Measurements from ENCODE around the gene USP15. TPM values are rescaled to one million over a fixed set of nuclear protein-coding genes. Genes with fewer than 3 reads are reported as not detected.

USP15 gene
- total RNA-seq, 1 experiment from 2014 or later, result 37.7 TPM

DNA sequence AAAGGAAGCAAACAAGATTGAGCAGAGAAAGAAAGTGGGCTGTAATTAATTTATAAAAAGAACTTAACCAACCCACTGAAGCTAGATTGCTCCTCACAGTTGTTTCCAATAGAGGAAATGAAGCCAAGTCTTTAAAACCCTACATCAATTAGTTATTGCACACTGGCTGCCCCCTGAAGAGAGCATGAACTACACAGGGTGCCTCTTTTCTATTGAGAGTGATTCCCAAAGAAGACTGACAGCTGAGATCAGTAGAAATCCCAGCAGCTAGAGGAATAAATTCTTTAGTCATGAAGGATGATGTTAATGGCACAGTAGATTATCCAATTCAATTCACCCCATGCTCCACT lies 8.6 kb upstream of the USP15 start:
- no peak for DNase-seq (ENCODE audit: low read depth, low spot score)
- in situ Hi-C loops (cut with HindIII; ENCODE audit: low pct_unique_long_range_greater_than_20kb, low sequenced_read_pairs), result no loop called here

DNA sequence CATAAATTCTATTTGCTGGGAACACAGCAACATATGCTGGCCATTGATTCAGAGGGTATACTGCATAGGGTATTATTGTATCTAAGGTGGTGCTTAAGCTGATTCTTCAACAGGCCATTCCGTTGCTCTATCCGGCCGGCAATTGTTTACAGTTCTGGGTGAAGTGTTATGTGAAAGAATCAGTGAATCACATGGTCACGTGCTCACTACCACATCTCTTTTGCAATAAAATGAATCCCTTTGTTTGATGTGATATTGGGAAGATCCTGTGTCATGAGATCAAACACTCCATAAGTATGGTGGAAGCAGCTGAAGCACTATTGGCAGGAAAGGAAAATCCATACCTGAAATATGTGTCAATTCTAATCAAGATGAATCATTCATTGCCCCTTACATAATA lies 7.6 kb upstream of the USP15 start:
- in situ Hi-C loops (cut with HindIII; ENCODE audit: low pct_unique_long_range_greater_than_20kb, low sequenced_read_pairs), result no loop called here
- DNase-seq (ENCODE audit: low read depth, low spot score), result peak; percentile 52

DNA sequence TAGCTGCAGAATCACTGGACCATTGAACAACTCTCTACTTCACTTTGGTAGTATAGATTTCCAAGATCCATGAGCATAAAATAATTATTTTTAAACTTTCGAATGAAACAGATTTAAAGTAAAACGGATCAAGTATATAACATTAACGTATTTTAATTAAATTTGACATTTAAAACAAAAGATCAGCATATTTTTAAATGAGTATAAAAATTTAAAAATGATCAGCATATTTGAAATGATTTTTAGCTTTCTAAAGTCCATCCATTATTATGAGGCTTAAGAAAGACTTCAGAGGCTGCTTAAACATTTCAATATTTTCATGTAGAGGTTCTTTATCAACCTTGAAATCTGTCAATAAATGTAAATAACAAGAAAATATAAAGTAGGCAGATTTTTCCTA lies 5.2 kb upstream of the USP15 start:
- in situ Hi-C loops (cut with HindIII; ENCODE audit: low pct_unique_long_range_greater_than_20kb, low sequenced_read_pairs), result no loop called here
- no peak for DNase-seq (ENCODE audit: low read depth, low spot score)

DNA sequence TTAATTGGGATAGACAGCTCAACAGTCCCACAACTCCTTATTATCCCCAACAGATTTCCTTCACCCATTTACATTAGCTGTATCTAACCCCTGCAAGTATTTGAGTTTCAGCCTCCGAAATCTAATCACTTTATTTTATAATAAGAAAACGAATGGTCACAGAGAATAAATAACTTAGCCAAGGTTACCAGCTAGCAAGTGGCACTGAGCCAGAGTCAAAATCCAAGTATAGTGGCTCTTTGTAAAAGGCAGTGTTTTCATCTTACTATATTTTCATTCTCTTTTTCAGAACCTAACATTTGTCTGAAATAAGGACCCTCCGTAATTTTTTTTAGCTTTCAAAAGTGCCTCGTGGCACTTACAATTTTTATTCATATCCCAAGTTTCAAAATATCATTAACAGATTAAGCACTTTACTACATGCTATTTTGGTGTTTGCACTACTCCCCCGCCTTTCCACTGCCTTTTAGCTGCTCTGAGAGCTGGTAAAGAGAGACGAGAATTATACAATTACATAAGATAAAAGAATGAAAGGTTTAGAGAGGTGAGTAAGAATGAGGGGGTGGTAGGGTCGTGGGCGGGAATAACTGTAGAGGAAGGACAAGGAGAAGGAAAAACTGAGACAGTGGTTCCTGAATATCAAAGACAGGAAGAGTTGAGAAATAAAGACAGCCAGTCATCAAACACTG lies 3.7 kb upstream of the USP15 start:
- in situ Hi-C loops (cut with HindIII; ENCODE audit: low pct_unique_long_range_greater_than_20kb, low sequenced_read_pairs), result no loop called here
- no peak for DNase-seq (ENCODE audit: low read depth, low spot score)

DNA sequence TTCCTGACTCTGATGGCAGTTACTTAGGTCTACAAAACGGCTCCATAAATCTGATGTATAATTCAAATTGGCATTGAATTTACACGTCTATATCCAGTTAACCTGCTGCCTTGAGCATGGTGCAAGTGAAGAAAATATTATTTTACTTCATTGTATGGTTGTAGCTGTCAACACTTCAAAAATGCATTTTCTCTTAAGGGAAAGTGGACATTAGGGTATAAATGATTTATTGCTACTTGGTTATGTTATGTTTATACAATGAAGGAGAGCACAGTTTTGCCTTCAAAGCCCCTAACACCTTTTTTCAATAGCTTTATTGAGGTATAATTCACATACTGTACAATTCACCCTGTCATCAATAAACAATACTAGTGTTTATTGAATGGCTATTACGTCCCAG lies 2.0 kb upstream of the USP15 start:
- no peak for DNase-seq (ENCODE audit: low read depth, low spot score)
- in situ Hi-C loops (cut with HindIII; ENCODE audit: low pct_unique_long_range_greater_than_20kb, low sequenced_read_pairs), result no loop called here

DNA sequence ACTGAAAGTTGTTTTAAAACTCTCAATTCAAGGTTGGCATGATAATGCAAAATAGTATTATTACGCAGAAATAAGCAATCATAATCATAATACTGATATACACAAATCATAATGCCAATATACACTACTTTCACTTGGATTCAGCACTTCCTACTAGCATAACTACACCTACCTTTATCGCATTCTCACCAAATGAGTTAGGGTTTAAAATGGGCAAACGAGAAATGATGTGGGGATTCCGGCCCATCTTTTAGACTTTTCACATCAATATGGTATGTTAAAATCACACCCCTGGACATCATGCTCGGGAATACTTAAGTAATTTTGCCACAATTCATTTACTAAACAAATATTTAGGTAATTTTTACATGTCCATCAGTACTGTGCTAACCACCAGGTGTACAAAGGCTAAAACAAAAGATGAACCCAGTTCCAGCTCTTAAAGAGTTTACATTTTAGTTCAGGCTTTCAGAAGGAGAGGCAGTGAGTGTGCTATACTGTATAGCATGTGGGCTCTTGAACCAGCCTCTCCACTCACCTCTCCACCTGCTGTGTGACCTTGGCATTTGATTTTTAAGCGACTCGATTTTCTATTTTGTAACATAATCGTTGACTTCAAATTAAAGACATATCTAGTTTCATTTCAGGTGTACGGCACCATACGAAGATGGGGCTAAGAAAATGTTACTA lies 1.1 kb upstream of the USP15 start:
- no peak for DNase-seq (ENCODE audit: low read depth, low spot score)

DNA sequence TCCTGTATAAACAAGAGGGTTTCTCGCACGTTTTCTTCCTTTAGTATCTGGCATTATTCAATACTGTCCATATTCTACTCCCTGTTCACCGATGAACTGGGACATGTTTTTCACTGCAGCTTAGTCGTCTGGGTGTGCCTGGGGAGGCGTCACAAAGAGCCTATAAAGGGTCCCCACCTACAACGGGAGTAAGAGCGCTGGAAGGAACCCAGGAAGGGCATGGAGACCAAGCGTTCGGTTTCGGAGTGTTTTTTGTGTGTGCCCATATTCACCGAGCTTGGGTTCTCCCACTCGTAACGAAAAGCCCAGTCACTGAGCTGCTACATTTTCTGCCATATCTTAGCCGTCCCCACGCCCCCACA lies 592 bp upstream of the USP15 start:
- in situ Hi-C loops (cut with HindIII; ENCODE audit: low pct_unique_long_range_greater_than_20kb, low sequenced_read_pairs), result no loop called here
- no peak for DNase-seq (ENCODE audit: low read depth, low spot score)

More for the DNA sequence above, 1.1 kb upstream of the USP15 start:
- in situ Hi-C loops (cut with HindIII; ENCODE audit: low pct_unique_long_range_greater_than_20kb, low sequenced_read_pairs), result no loop called here

DNA sequence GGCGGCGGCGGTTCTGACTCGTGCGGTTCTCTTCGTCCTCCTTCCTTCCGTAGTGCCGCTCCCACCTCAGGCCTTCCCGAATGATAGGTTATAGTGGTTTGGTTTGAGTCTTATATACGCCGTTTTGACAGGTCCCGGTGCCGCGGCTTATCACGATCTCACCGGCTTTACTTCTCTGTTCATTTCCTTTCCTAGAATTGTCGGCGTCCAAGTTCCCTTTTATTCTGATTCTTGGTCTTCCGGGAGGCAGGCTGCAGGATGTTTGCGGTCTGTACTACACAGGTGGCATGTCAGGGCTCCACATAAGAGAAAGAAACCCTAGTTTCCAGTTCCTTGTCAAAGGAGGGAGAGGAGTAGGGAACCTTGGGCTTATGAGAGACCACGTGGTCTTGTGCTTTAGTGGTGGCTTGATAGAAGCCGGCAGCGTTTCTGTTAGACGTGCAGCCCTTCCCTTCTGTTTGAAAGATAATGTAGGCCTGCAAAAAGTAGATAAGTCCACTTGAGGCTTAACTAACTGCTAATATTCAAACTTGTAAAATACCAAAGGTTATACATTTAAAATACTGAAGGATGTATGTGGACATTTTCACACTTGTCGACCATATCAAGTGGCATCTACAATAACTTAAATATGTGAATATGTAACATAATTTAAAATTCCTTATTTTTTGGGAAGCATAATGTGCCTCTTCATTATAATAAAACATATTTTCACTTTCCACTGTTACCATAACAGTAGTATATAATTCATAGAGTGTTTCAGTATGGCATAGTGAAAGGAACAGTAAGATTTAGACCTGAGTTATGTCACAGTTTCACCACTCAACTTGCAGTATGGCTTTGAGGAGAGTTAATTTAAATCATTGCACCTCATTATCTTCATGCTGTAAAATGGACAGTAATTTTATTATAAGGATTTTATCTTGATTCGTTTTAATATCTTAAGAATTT lies 804 bp downstream of the USP15 start:
- DNase-seq (ENCODE audit: low read depth, low spot score), result peak; percentile 37
- in situ Hi-C loops (cut with HindIII; ENCODE audit: low pct_unique_long_range_greater_than_20kb, low sequenced_read_pairs), result no loop called here

DNA sequence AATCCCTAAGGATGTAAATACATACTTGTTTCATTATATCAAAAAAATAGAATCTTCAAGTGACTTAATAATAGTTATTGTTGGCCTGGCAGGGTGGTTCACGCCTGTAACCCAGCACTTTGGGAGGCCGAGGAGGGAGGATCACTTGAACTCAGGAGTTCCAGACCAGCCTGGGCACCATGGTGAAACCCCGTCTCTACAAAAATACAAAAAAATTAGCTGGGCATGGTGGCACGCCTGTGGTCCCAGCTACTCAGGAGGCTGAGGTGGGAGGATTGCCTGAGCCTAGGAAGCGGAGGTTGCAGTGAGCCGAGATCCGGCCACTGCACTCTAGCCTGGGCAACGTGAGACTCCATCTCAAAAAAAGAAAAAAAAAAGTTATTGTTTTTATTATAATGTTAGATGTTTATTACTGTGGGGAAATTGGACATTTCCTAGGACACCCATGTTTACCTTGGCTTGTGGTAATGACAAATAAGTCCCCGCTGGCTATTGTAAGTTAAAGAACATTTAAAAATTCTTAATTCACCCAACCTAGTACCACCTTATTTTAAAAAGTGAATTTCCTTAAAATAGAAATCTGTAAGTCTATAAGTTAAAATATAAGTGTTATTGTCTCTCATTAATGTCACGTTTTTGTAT lies 1.8 kb downstream of the USP15 start:
- in situ Hi-C loops (cut with HindIII; ENCODE audit: low pct_unique_long_range_greater_than_20kb, low sequenced_read_pairs), result no loop called here
- DNase-seq (ENCODE audit: low read depth, low spot score), result no peak

DNA sequence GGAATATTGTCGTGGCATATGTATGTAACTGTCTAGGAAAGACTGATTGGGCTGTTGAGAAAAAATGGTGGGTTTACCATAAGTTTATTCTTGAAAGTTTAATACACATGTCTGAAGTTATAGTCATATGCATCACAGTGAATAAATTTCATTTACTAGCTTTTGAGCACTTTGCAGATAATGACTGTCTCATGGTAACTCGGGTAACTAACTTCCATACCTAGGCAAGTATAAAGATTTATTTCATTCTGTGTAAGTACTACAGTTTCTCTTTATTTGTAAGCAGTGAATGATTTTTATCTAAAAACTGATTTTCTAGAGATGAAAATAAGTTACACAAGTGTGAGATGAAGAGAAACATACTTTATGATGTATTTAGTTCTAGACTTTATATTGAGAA lies 3.0 kb downstream of the USP15 start:
- no peak for DNase-seq (ENCODE audit: low read depth, low spot score)
- in situ Hi-C loops (cut with HindIII; ENCODE audit: low pct_unique_long_range_greater_than_20kb, low sequenced_read_pairs), result no loop called here

DNA sequence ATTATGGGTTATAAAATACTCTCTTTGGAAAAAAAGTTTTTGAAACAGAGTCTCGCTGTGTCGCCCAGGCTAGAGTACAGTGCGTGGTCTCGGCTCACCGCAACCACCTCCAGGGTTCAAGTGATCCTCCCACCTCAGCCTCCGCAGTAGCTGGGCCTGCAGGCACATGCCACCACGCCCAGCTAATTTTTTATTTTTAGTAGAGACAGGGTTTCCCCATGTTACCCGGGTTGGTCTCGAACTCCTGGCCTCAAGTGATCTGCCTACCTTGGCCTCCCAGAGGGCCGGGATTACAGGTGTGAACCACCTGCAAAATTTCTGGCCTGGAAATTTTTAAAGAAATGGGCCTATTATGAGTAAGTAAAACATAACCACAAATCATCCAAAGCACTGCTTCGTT lies 3.8 kb downstream of the USP15 start:
- no peak for DNase-seq (ENCODE audit: low read depth, low spot score)
- in situ Hi-C loops (cut with HindIII; ENCODE audit: low pct_unique_long_range_greater_than_20kb, low sequenced_read_pairs), result no loop called here

DNA sequence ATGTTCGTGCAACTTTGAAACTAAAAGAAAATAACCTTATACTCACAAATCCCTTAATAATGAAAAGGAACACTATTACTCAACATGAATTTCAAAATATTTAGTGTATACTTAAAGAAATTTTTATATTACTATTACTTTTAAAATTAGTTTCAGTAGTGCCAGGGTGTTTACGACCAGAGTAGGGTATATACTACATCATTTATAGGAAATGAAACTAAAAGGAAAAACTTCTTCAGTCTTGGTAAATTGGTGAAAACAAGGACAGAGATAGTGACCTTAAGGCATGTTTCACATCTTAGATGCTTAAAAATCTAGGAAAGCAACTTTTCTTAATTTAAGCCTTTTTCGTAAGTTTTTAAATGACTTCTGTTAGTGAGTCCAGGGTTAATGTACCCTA lies 4.5 kb downstream of the USP15 start:
- no peak for DNase-seq (ENCODE audit: low read depth, low spot score)
- in situ Hi-C loops (cut with HindIII; ENCODE audit: low pct_unique_long_range_greater_than_20kb, low sequenced_read_pairs), result no loop called here

DNA sequence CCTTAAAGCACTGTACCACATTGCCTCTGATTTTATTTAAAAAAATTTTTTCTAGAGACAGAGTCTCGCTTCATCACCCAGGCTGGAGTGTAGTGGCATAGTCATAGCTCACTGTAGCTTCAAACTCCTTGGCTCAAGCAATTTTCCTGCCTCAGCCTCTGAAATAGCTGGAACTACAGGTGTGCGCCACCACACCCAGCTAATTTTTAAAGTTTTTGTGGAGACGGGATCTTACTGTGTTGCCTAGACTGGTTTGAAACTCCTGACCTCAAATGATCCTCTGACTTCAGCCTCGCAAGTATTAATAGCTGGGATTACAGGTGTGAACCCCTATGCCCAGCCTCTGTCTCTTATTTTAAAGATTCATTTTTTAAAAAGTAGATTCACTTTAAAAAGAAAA lies 5.3 kb downstream of the USP15 start:
- no peak for DNase-seq (ENCODE audit: low read depth, low spot score)
- in situ Hi-C loops (cut with HindIII; ENCODE audit: low pct_unique_long_range_greater_than_20kb, low sequenced_read_pairs), result no loop called here

DNA sequence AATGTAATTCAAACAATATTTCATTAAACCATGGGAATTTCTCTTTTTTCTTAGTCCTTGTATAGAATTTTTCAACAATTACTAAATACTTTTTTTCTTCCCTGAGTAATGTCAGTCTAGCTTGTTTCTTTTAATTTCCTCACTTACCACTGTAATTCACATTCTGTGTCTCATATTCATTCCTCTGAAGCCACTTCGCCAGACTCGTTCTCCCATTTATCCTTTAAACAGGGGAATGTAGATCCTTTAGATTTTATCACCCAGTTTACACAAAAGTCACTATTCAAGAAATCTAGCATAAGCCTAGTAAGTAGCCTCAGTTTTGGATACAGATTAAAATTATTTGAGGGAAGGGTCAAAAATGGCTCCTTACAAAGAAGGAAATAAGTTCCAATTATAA lies 6.8 kb downstream of the USP15 start:
- in situ Hi-C loops (cut with HindIII; ENCODE audit: low pct_unique_long_range_greater_than_20kb, low sequenced_read_pairs), result no loop called here
- DNase-seq (ENCODE audit: low read depth, low spot score), result no peak

DNA sequence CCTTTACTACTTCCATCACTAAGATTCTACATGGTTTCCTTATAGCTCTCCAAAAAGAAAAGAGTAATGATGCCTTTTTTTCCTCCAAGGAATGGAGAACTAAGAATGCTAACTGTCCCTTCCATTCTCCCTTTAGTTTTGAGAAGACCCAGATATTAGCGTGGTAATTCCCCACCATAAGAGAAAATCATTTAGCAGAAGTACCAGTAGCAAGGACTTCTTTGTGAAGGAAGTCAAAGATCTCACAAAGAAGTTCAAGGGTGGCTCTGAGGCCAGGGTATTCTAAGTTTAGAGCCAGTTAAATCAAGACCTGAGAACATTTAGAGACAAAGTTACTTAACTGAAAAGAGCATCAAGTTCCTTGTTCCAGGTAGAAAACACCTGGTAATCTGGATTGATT lies 7.3 kb downstream of the USP15 start:
- DNase-seq (ENCODE audit: low read depth, low spot score), result no peak
- in situ Hi-C loops (cut with HindIII; ENCODE audit: low pct_unique_long_range_greater_than_20kb, low sequenced_read_pairs), result no loop called here

DNA sequence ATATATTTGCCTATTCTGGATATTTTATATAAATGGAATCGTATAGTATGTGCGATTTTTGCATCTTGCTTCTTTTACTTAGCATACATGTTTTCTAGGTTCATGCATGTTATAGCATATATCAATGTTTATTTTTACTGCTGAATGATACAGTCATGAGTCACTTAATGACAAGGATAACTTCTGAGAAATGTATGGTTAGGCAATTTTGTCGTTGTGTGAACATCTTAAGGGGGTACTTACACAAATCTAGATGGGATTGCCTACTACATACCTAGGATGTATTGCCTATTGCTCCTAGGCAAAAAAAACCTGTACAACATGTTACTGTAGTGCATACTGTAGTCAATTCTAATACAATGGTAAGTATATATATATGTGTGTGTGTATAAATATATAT lies 8.8 kb downstream of the USP15 start:
- DNase-seq (ENCODE audit: low read depth, low spot score), result no peak
- in situ Hi-C loops (cut with HindIII; ENCODE audit: low pct_unique_long_range_greater_than_20kb, low sequenced_read_pairs), result no loop called here

DNA sequence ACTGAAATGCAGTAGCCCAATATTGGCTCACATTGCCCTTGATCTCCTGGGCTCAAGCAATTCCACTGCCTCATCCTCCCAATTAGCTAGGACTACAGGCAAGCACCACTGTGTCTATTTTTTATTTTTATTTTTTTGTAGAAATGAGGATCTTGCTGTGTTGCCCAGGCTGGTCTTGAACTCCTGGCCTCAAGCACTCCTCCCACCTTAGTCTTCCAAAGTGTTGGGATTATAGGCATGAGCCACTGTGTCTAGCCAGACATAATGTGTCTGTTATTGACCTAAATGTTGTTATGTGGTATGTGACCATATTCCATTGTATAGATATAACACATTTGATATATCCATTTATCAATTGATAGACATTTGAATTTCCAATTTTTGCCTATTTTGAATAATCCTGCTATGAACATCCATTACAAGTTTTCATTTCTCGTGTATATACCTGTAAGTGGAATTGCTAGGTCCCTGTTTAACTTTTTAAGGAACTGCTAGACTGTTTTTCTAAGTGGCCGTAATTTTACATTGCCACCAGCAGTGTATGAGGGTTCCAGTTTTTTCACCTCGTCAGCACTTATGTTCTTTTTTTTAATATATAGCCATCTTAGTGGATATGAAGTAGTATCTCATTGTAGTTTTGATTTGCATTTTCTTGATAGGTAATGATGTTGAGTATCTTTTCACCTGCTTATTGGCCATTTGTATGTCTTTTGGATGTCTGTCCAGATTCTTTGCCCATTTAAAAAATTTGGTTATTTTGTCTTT lies 9.4 kb downstream of the USP15 start:
- in situ Hi-C loops (cut with HindIII; ENCODE audit: low pct_unique_long_range_greater_than_20kb, low sequenced_read_pairs), result no loop called here

DNA sequence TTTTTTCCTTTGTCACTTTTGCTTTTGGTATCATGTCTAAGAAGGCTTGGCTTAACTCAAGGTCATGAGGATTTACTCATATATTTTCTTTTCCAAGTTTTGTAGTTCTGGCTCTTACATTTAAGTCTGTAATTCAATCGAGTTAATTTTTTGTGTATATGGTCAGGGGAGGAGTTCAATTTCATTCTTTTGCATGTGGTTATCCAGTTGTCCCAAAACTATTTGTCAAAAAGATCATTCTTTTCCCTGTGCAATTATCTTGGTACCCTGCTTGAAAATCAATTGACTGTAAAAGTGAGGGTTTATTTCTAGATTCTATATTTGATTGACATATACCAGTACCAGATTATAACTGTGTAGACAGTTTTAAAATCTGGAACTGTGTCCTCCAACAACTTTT lies 10.2 kb downstream of the USP15 start:
- no peak for DNase-seq (ENCODE audit: low read depth, low spot score)
- in situ Hi-C loops (cut with HindIII; ENCODE audit: low pct_unique_long_range_greater_than_20kb, low sequenced_read_pairs), result no loop called here

More for the DNA sequence above, 9.4 kb downstream of the USP15 start:
- DNase-seq (ENCODE audit: low read depth, low spot score), result no peak

Measured in SK-MEL-5 (cell line).